MM.1S (cell line): ENCODE measurements around the gene MAPKAPK3.

ENCODE experiments used
- DNase-seq: peaks from one replicate; pipeline ENCODE4 v3.0.0-alpha.2; 2015
- H2AFZ ChIP-seq: fragments of 300-600 bp; sonication (generic); 2 replicates; pipeline ENCODE4 v1.6.0; 2016; ENCODE audit warnings: antibody characterized with exemption, low read length
- H3F3A ChIP-seq: fragments of 300-600 bp; sonication (generic); 2 replicates; pipeline ENCODE4 v1.6.1; 2016; ENCODE audit warnings: mild to moderate bottlenecking, antibody characterized with exemption, low read length, moderate library complexity, mixed read lengths; ENCODE audit not compliant: insufficient read depth
- H3K27ac ChIP-seq: fragments of 300-600 bp; sonication (generic); 2 replicates; pipeline ENCODE4 v1.5.1; 2016; ENCODE audit warnings: mild to moderate bottlenecking, low read length
- H3K27me3 ChIP-seq: fragments of 300-600 bp; sonication (generic); replicated peaks from 2 replicates; pipeline ENCODE4 v1.6.0; 2016; ENCODE audit warnings: low read length; ENCODE audit not compliant: insufficient read depth
- H3K36me3 ChIP-seq: fragments of 300-600 bp; sonication (generic); replicated peaks from 2 replicates; pipeline ENCODE4 v1.6.1; 2016; ENCODE audit warnings: mild to moderate bottlenecking, low read length, mixed read lengths; ENCODE audit not compliant: insufficient read depth
- H3K4me1 ChIP-seq: fragments of 300-600 bp; sonication (generic); 2 replicates; pipeline ENCODE4 v1.6.1; 2016; ENCODE audit warnings: low read length, mixed read lengths
- H3K4me2 ChIP-seq: fragments of 300-600 bp; sonication (generic); 2 replicates; pipeline ENCODE4 v1.6.0; 2016; ENCODE audit warnings: low read depth, low read length
- H3K4me3 ChIP-seq: fragments of 300-600 bp; sonication (generic); 2 replicates; pipeline ENCODE4 v1.5.1; 2016; ENCODE audit warnings: low read length, mixed read lengths
- H3K79me2 ChIP-seq: fragments of 300-600 bp; sonication (generic); 2 replicates; pipeline ENCODE4 v1.6.1; 2016; ENCODE audit warnings: mixed run types, low read length, mixed read lengths
- H3K9ac ChIP-seq: fragments of 300-600 bp; sonication (generic); 2 replicates; pipeline ENCODE4 v1.6.1; 2016; ENCODE audit warnings: low read length, mixed read lengths
- H3K9me2 ChIP-seq: fragments of 300-600 bp; sonication (generic); replicated peaks from 2 replicates; pipeline ENCODE4 v1.6.1; 2016; ENCODE audit warnings: mild to moderate bottlenecking, low read length, mixed read lengths; ENCODE audit not compliant: insufficient read depth
- H3K9me3 ChIP-seq: fragments of 300-600 bp; sonication (generic); replicated peaks from 2 replicates; pipeline ENCODE4 v1.6.1; 2016; ENCODE audit warnings: mild to moderate bottlenecking, low read length, mixed read lengths; ENCODE audit not compliant: insufficient read depth
- H4K20me1 ChIP-seq: fragments of 300-600 bp; sonication (generic); 2 replicates; pipeline ENCODE4 v1.6.1; 2016; ENCODE audit warnings: mild to moderate bottlenecking, low read length, moderate library complexity, mixed read lengths; ENCODE audit not compliant: insufficient read depth
- CTCF ChIP-seq: fragments of 300-600 bp; sonication (generic); IDR thresholded peaks from 2 replicates; pipeline ENCODE4 v1.5.1; 2016; ENCODE audit warnings: antibody characterized with exemption, low read length, mixed read lengths
- EZH2 ChIP-seq: fragments of 300-600 bp; sonication (generic); optimal IDR thresholded peaks from 2 replicates; pipeline ENCODE3; 2017; ENCODE audit warnings: low read depth, mild to moderate bottlenecking, antibody characterized with exemption, low read length, mixed read lengths
- EZH2phosphoT487 ChIP-seq: fragments of 300-600 bp; sonication (generic); IDR thresholded peaks from 2 replicates; pipeline ENCODE4 v1.6.1; 2018; ENCODE audit warnings: antibody characterized with exemption, low read length

The MAPKAPK3 gene

GRCh38 chr3:50599115-50599715 lies 17.7 kb upstream of the MAPKAPK3 start:
- DNase-seq, result no peak
- Histone ChIP-seq H2AFZ (no peak overlapping the region), H3K27ac (no peak overlapping the region), H3F3A (no peaks in the 10 kb centered on the region), H3K4me2 (no peak overlapping the region), H3K9me3 (no peaks in the 10 kb centered on the region), H3K4me3 (no peak overlapping the region), H3K9ac (no peak overlapping the region), H4K20me1 (no peaks in the 10 kb centered on the region), H3K27me3 (no peaks in the 10 kb centered on the region), H3K36me3 (no peaks in the 10 kb centered on the region), H3K9me2 (no peaks in the 10 kb centered on the region), H3K79me2 (no peaks in the 10 kb centered on the region), H3K4me1 (no peaks in the 10 kb centered on the region)
- TF ChIP-seq EZH2, result no peak
- no peak for TF ChIP-seq EZH2phosphoT487
- TF ChIP-seq CTCF, result no peak

DNA sequence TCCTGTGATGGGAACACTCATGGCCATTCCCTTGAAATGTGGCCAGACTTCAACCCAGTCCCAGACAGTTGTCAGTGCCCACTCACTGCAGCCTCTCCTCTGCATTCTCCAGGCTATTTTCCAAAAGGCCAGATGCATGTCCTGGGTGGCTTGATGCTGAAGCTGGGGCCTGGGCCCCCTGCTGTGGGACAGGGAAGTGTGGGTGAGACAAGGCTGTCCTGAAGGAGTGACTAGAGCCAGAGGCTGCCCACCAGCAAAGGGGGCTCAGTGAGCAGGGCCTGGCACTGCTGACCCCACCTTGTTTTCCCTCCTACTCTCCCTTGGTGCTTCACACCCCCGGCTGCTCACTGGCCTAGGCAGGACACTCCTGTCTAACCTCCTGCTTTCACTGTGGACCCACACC lies 17.2 kb upstream of the MAPKAPK3 start:
- Histone ChIP-seq H3K27ac (no peak overlapping the region), H3K9ac (no peak overlapping the region), H3K4me2 (no peak overlapping the region), H3K4me1 (peaks cover 2% of the 10 kb centered on the region; the same call in 1 of the 2 replicates), H3K4me3 (no peak overlapping the region), H3K27me3 (no peaks in the 10 kb centered on the region), H2AFZ (no peak overlapping the region), H3K9me3 (no peaks in the 10 kb centered on the region), H3K36me3 (no peaks in the 10 kb centered on the region), H3F3A (no peaks in the 10 kb centered on the region), H4K20me1 (no peaks in the 10 kb centered on the region), H3K9me2 (no peaks in the 10 kb centered on the region), H3K79me2 (no peaks in the 10 kb centered on the region)
- DNase-seq, result no peak
- no peak for TF ChIP-seq EZH2phosphoT487
- TF ChIP-seq CTCF, result no peak
- TF ChIP-seq EZH2, result no peak

DNA sequence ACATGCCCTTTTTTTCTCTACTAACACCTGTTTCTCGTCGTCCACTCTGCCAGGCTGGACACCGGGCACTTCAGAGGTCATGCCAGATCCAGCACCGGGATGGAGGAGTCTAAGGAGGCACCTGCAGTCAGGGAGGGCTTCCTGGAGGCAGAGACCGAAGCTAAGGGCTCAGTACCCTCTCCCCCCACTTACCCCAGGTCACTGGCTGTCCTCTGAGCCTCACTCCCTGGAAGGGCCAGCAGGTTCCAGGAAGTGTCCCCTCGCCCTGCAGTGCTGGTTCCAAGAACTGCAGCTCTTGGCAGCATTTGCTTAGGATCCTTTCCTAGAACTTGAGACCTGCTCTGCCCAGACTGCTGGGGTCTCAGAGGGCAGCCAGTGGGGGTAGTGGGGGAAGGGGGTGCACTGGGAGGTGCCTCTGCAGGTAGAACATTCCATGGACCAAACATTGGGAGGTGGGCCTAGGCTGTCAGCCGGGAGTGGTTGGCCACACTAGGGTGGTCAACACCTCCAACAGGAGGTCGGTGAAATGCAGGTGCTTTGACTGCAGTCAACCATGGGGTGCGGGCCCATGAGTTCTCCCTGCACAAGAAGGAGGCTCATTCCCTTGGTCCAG lies 16.7 kb upstream of the MAPKAPK3 start:
- Histone ChIP-seq H3K4me3 (no peak overlapping the region), H4K20me1 (no peaks in the 10 kb centered on the region), H3K4me1 (peaks cover 7% of the 10 kb centered on the region), H3K9me3 (no peaks in the 10 kb centered on the region), H2AFZ (no peak overlapping the region), H3K27ac (no peak overlapping the region), H3K9ac (no peak overlapping the region), H3K27me3 (no peaks in the 10 kb centered on the region), H3K79me2 (no peaks in the 10 kb centered on the region), H3K4me2 (no peak overlapping the region), H3F3A (no peaks in the 10 kb centered on the region), H3K36me3 (no peaks in the 10 kb centered on the region), H3K9me2 (no peaks in the 10 kb centered on the region)
- DNase-seq, result no peak
- no peak for TF ChIP-seq EZH2phosphoT487
- TF ChIP-seq EZH2, result no peak
- no peak for TF ChIP-seq CTCF
